Subcutaneous adipose tissue (tissue), 4 donors: Measurements from ENCODE around the gene FERMT2. TPM values are rescaled to one million over a fixed set of nuclear protein-coding genes. Genes with fewer than 3 reads are reported as not detected.

Experiments used
- total RNA-seq, 4 donors: library from RNA; depleted of rRNA; stranded (reverse); fragments of >200 nt; gene quantifications; one replicate each; pipeline ENCODE4 v1.1.0, GENCODE V29; 2016
- TF ChIP-seq, protein P1 (sequence below): fragments of 450-650 bp; IDR thresholded peaks from one replicate; pipeline ENCODE4 v1.5.1; 2016; ENCODE audit warnings: low read depth, mild to moderate bottlenecking, control low read depth, antibody characterized with exemption, moderate library complexity

The FERMT2 gene
- total RNA-seq, 4 donors from 2014 or later: 154 to 252 (median 206) TPM

DNA sequence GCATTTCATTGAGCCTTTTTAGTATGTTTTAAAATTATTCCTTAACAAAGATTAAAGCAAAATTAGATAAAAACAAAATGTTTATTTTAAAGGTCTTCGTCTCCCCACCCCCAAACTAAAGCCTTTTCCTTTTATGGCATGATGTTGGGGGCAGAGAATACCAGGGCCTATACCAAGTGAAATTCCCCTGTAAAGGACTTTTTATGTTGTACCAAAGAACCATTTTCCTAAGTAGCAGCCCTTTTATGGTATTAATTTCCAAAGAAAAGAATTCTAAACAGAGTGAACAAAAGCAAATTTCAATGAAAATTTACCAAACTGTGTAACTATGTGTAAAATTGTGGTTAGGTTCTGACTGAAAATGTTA lies 87.5 kb downstream of the FERMT2 start:
- TF ChIP-seq, protein P1, sequence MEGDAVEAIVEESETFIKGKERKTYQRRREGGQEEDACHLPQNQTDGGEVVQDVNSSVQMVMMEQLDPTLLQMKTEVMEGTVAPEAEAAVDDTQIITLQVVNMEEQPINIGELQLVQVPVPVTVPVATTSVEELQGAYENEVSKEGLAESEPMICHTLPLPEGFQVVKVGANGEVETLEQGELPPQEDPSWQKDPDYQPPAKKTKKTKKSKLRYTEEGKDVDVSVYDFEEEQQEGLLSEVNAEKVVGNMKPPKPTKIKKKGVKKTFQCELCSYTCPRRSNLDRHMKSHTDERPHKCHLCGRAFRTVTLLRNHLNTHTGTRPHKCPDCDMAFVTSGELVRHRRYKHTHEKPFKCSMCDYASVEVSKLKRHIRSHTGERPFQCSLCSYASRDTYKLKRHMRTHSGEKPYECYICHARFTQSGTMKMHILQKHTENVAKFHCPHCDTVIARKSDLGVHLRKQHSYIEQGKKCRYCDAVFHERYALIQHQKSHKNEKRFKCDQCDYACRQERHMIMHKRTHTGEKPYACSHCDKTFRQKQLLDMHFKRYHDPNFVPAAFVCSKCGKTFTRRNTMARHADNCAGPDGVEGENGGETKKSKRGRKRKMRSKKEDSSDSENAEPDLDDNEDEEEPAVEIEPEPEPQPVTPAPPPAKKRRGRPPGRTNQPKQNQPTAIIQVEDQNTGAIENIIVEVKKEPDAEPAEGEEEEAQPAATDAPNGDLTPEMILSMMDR: no peak

DNA sequence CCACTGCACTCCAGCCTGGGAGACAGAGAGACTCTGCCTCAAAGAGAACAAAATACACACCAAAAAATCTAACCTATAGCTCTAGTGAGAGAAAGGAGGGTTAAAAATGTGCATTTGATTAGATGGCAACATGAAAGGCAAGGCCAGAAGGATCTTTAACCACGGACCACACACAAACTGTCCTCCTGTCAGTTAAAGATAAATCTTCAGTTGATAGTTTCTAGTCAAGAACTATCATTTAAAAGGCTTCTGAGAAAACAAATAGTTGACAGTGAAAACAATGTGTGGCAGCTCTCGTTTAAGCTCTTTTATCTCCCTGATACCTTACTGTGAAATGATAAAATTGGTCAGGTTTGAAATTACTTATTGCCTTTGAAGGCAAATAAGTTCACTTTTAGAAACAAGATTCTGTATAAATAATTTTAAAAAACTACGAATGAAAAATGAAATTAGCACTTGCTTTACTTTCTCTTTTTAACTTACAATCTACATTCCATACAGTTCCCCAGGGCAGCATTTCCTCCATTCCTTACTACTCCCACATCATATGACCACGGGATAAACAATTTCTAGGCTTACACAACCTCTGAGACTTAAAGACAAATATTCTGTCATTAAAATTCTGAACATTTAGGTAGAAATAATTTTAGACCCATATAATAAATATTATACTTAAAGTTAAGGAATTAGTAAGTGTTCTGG lies 88.1 kb downstream of the FERMT2 start:
- TF ChIP-seq, protein P1: no peak

DNA sequence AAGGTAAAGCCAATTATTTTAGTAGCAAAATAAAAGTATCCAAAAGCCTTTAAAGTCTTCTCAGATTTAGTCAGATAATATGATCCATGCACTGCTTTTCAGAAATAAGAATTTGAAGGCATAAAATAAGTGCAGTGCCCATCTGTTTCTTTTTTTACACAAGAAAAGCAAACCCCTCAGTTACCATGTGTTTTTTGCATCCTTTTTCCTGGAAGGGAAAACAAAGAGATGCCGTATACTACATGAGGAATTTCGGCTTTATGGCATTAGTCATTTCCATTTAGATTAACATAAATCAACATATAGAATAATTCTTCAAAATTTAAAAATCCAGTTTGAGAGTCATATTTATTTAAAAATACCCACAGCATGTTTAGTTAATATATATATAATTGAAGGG lies 89.4 kb downstream of the FERMT2 start:
- TF ChIP-seq, protein P1: no peak

DNA sequence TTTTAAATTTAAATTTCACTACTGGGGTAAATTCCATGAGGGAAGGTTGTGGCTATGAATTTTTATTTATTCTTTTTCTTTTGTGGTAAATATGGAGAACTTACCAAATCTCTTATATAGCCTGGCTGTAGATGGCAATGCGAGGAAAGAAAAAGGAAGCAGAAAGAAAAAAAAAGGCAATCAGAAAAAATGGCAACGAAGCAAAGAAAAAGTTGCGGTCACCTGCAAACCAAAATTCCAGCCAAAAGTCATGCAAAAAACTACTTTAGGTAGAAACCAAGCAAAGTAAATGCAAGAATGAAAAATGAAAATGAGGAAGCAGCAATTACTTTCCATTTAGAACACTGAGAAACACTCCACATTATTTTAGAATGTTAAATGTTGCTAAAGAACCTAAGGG lies 89.9 kb downstream of the FERMT2 start:
- TF ChIP-seq, protein P1: no peak

DNA sequence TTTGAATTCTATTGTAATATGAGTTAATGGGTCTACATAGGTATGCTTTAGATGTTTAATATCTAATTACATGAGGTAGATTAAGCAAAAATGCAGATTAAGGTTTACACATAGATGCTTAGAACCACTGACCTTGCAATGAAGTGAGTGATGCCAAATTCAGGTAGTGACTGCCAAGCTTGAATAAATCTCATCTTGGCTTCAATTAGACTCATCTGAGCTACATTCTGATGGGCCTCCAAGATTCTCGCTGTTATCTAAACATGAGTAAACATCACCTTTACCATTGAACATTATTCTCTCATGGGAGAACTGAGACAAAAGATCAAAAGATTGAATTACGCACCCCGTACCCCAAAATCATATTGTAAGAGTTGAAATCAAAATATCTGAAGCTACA lies 90.6 kb downstream of the FERMT2 start:
- TF ChIP-seq, protein P1: no peak

DNA sequence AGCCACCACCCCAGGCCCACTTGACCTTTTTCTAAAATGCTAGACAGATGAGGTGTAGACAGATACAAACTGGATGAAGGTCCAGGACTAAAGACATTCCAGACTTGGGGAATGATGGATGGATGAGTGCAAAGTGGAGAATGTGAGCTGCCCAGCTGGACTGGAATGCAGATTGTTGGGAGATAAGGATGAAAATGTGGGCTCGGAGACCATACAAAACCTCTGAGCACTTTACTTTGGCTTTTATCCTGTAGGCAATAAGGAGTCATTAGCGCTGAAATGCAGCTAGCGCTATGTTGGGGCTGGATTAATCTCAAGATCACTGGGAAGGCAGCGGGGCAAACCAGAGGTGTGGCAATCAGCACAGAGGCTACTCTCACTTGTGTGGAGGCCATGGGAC lies 94.7 kb downstream of the FERMT2 start:
- TF ChIP-seq, protein P1: no peak

DNA sequence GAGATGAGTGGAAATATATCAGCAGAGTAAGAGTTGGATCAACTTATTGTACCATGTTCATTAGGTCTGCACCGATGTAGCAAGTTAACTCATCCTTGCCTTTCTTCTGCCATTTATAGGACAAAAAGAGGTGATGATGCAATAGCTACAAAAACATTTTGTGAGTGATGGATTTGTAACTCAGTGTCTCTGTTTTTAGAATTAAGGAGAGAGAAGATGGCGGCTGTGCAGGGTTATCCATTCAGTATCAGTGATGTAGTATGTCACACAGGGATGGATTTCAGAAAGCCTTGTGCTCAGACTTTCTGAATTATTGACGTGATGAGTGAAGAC lies 97.4 kb downstream of the FERMT2 start:
- TF ChIP-seq, protein P1: no peak
